ENCODE data around the gene CCNY. TPM values are rescaled to one million over a fixed set of nuclear protein-coding genes. Genes with fewer than 3 reads are reported as not detected.

The CCNY gene
- total and polyA plus RNA-seq, 2 of the 13 experiments (the other 11 are each of a cell fraction or from before 2014, with no cell fraction given), result 48.2 to 54.7 TPM

GRCh38 chr10:35364808-35365207 is 28.5 kb downstream of the CCNY start (continued):
- 0 out of 2 replicates have a peak, but pooled peaks have one; percentile 21 for TF ChIP-seq ZHX2 (IDR thresholded peaks at IDR 0.05; ENCODE audit: low read depth)
- TF ChIP-seq ZHX2 (CRISPR knock-in tag; IDR thresholded peaks at IDR 0.05; ENCODE audit: borderline replicate concordance), result no peak
- peak; percentile 81; the same call in 1 of the 2 replicates for TF ChIP-seq SOX5 (CRISPR knock-in tag; IDR thresholded peaks at IDR 0.05; ENCODE audit: borderline replicate concordance)
- TF ChIP-seq ISL2 (CRISPR knock-in tag; IDR thresholded peaks at IDR 0.05), result peak; percentile 78
- TF ChIP-seq MIXL1 (CRISPR knock-in tag; IDR thresholded peaks at IDR 0.05), result peak; percentile 95
- TF ChIP-seq PHF21A (CRISPR knock-in tag; IDR thresholded peaks at IDR 0.05), result peak; percentile 68; the same call in 1 of the 2 replicates
- peak; percentile 27; the same call in 1 of the 2 replicates for TF ChIP-seq ZNF12 (CRISPR knock-in tag; IDR thresholded peaks at IDR 0.05)
- TF ChIP-seq ELF4 (CRISPR knock-in tag; IDR thresholded peaks at IDR 0.05; ENCODE audit: borderline replicate concordance), result no peak
- no peak for TF ChIP-seq SYNCRIP (IDR thresholded peaks at IDR 0.05; ENCODE audit: insufficient read depth, low read depth, low read length)
- TF ChIP-seq MIER2 (CRISPR knock-in tag; IDR thresholded peaks at IDR 0.05), result peak; percentile 13; the same call in 1 of the 2 replicates
- peak; percentile 88 for TF ChIP-seq NCOA2 (CRISPR knock-in tag; IDR thresholded peaks at IDR 0.05)
- peak; percentile 25; the same call in 1 of the 2 replicates for TF ChIP-seq ZBTB34 (CRISPR knock-in tag; IDR thresholded peaks at IDR 0.05)
- peak; percentile 81 for TF ChIP-seq ASH2L (IDR thresholded peaks at IDR 0.05; ENCODE audit: insufficient read length, low read depth, low read length)
- peak; percentile 99 for TF ChIP-seq HNF4A (CRISPR knock-in tag; IDR thresholded peaks at IDR 0.05)
- peak; percentile 74 for TF ChIP-seq FOXP4 (CRISPR knock-in tag; IDR thresholded peaks at IDR 0.05)
- TF ChIP-seq CREB1 (IDR thresholded peaks at IDR 0.05), result no peak
- TF ChIP-seq CREB1 (CRISPR knock-in tag; IDR thresholded peaks at IDR 0.05), result peak; percentile 81
- peak; percentile 50; the same call in 1 of the 2 replicates for TF ChIP-seq ZNF430 (CRISPR knock-in tag; IDR thresholded peaks at IDR 0.05)

Data from HepG2 (cell line).